Measurements from ENCODE around the gene TOGARAM2. TPM values are rescaled to one million over a fixed set of nuclear protein-coding genes. Genes with fewer than 3 reads are reported as not detected.
"Not testable (repeated sequence)": the region's sequence is repeated elsewhere in the genome, so short reads cannot be mapped to it uniquely, and the experiment has no call there.

Gene TOGARAM2
- total RNA-seq, 2 experiments from 2014 or later = 2.7 to 3.3 TPM

- ChIA-PET POLR2A (no interaction called here), CTCF (no interaction called here)
- H3K4me1 Mint-ChIP-seq = no peaks in the 10 kb centered on the region
- H3K27me3 Mint-ChIP-seq = no peaks in the 10 kb centered on the region
- H3K4me3 Mint-ChIP-seq = no peak overlapping the region
- intact Hi-C loops (cut with DNase I, micrococcal nuclease) = no loop called here
- peaks cover 7% of the 10 kb centered on the region for H3K9me3 Mint-ChIP-seq (ENCODE audit: low read depth)
- H3K27ac Mint-ChIP-seq = no peak overlapping the region
- ATAC-seq (no peak), DNase-seq (no peak)
- H3K36me3 Mint-ChIP-seq (ENCODE audit: low read depth) = no peaks in the 10 kb centered on the region
These were observed 100.0 kb downstream of the TOGARAM2 start for GRCh38 chr2:29080886-29081743.

GRCh38 chr2:29082804-29083495 lies 101.9 kb downstream of the TOGARAM2 start:
- intact Hi-C loops (cut with DNase I, micrococcal nuclease) = no loop called here
- CTCF ChIA-PET = interaction anchor here (0.7 kb wide), 1 partner anchor 161 kb away, joined by 3 read pairs; no protein-coding TSS in a partner anchor
- H3K4me3 Mint-ChIP-seq = no peak overlapping the region
- POLR2A ChIA-PET = no interaction called here
- DNase-seq (no peak), ATAC-seq (no peak)
- H3K9me3 Mint-ChIP-seq (ENCODE audit: low read depth) = peaks cover 7% of the 10 kb centered on the region
- no peak overlapping the region for H3K27ac Mint-ChIP-seq
- no peaks in the 10 kb centered on the region for H3K4me1 Mint-ChIP-seq
- H3K36me3 Mint-ChIP-seq (ENCODE audit: low read depth) = no peaks in the 10 kb centered on the region
- no peaks in the 10 kb centered on the region for H3K27me3 Mint-ChIP-seq

DNA sequence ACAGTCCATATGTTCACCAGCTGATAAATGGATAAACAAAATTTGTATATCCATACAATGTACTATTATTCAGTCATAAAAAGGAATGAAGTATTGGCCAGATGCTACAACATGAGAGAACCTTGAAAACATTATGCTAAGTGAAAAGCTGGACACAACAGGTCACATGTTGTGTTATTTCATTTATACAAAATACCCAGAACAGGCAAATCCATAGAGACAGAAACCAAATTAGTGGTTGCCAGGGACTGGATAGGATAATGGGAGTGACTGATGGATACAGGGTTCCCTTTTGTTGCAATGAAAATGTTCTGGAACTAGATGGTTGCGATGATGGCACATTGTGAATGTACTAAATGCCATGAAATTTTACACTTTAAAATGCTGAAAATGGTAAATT lies 103.5 kb downstream of the TOGARAM2 start:
- Mint-ChIP-seq H3K9me3 (ENCODE audit: low read depth) (peaks cover 2% of the 10 kb centered on the region), H3K27me3 (peaks cover 4% of the 10 kb centered on the region), H3K36me3 (ENCODE audit: low read depth) (no peaks in the 10 kb centered on the region), H3K4me3 (no peak overlapping the region), H3K4me1 (no peaks in the 10 kb centered on the region), H3K27ac (no peak overlapping the region)
- ATAC-seq (no peak), DNase-seq (no peak)
- ChIA-PET POLR2A (no interaction called here), CTCF (no interaction called here)
- intact Hi-C loops (cut with DNase I, micrococcal nuclease) = no loop called here

DNA sequence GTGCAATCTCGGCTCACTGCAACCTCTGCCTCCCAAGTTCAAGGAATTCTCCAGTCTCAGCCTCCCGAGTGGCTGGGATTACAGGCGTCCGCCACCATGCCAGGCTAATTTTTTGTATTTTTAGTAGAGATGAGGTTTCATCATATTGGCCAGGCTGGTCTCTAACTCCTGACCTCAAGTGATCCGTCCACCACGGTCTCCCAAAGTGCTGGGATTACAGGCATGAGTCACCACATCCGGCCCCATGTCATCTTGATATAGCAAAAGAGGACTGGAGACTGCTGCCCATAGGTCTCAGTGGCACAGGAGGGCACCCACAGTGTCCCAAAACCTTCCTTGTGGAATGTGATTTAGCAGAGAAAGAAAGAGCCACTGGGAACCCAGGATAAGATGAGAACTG lies 109.2 kb downstream of the TOGARAM2 start:
- H3K9me3 Mint-ChIP-seq (ENCODE audit: low read depth); H3K4me1 Mint-ChIP-seq; H3K36me3 Mint-ChIP-seq (ENCODE audit: low read depth); POLR2A ChIA-PET; H3K27me3 Mint-ChIP-seq; DNase-seq; intact Hi-C loops (cut with DNase I, micrococcal nuclease); H3K27ac Mint-ChIP-seq; ATAC-seq; H3K4me3 Mint-ChIP-seq: not testable (repeated sequence)
- CTCF ChIA-PET = interaction anchor here (0.9 kb wide), 1 partner anchor 44 kb away, joined by 4 read pairs; no protein-coding TSS in a partner anchor

DNA sequence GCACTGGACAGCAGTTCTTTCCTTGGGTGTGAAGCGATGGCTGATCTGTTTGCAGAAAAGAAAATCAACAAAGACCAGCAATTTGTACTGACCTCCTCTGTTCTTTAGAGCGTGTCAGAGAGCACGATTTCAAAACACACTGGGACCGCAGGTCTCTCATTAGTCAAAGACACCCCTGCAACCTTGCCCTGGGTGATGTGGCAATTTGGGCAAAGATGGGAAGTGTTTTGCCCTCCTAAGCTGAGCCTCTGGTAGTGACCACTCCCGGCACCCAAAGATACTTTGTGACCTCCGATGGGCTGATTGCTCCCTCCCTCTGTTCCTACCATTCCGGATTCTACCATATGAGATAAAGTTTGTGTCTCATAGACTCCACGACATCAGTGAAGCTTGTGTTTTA lies 115.9 kb downstream of the TOGARAM2 start:
- no peak overlapping the region for H3K27ac Mint-ChIP-seq
- POLR2A ChIA-PET = interaction anchor here (0.7 kb wide), 1 partner anchor 22 kb away, joined by 4 read pairs; no protein-coding TSS in a partner anchor
- ATAC-seq (no peak), DNase-seq (no peak)
- intact Hi-C loops (cut with DNase I, micrococcal nuclease) = no loop called here
- H3K36me3 Mint-ChIP-seq (ENCODE audit: low read depth) = no peaks in the 10 kb centered on the region
- H3K4me1 Mint-ChIP-seq = no peaks in the 10 kb centered on the region
- no peaks in the 10 kb centered on the region for H3K27me3 Mint-ChIP-seq
- H3K9me3 Mint-ChIP-seq (ENCODE audit: low read depth) = no peaks in the 10 kb centered on the region
- no peak overlapping the region for H3K4me3 Mint-ChIP-seq
- CTCF ChIA-PET = interaction anchor here (1.0 kb wide), 1 partner anchor 10 kb away, joined by 4 read pairs; no protein-coding TSS in a partner anchor

GRCh38 chr2:29097569-29097968 lies 116.5 kb downstream of the TOGARAM2 start:
- ChIA-PET CTCF (interaction anchor here (1.0 kb wide), 1 partner anchor 9 kb away, joined by 4 read pairs; no protein-coding TSS in a partner anchor), POLR2A (no interaction called here)
- no peak for ATAC-seq
- intact Hi-C loops (cut with DNase I, micrococcal nuclease) = no loop called here
- no peak overlapping the region for H3K4me3 Mint-ChIP-seq
- no peak overlapping the region for H3K27ac Mint-ChIP-seq
- no peak for DNase-seq
- H3K9me3 Mint-ChIP-seq (ENCODE audit: low read depth) = no peaks in the 10 kb centered on the region
- H3K4me1 Mint-ChIP-seq = peaks cover 3% of the 10 kb centered on the region
- no peaks in the 10 kb centered on the region for H3K27me3 Mint-ChIP-seq
- no peaks in the 10 kb centered on the region for H3K36me3 Mint-ChIP-seq (ENCODE audit: low read depth)

GRCh38 chr2:29100564-29100963 lies 119.5 kb downstream of the TOGARAM2 start:
- CTCF ChIA-PET = no interaction called here
- H3K4me1 Mint-ChIP-seq = peaks cover 3% of the 10 kb centered on the region
- POLR2A ChIA-PET = no interaction called here
- no peak overlapping the region for H3K4me3 Mint-ChIP-seq
- no peaks in the 10 kb centered on the region for H3K9me3 Mint-ChIP-seq (ENCODE audit: low read depth)
- no peak overlapping the region for H3K27ac Mint-ChIP-seq
- H3K36me3 Mint-ChIP-seq (ENCODE audit: low read depth) = no peaks in the 10 kb centered on the region
- ATAC-seq = no peak
- intact Hi-C loops (cut with DNase I, micrococcal nuclease) = no loop called here
- H3K27me3 Mint-ChIP-seq = no peaks in the 10 kb centered on the region
- no peak for DNase-seq

Other genes starting within 250 kb of the TOGARAM2 start
- gene PPP1CB, start 229.5 kb upstream of the TOGARAM2 start, total RNA-seq = 100 to 1,000 TPM; 153 to 213 TPM
- 1 to 10 TPM in 1 of 2 experiments, under 1 TPM in 1; 0.93 to 1.2 TPM for gene SPDYA, start 170.5 kb upstream of the TOGARAM2 start, total RNA-seq
- gene TRMT61B, start 111.0 kb upstream of the TOGARAM2 start, total RNA-seq = 10 to 100 TPM; 22.0 to 22.2 TPM
- 100 to 1,000 TPM; 109 to 170 TPM for gene WDR43, start 86.6 kb upstream of the TOGARAM2 start, total RNA-seq
- gene PCARE, start 93.2 kb downstream of the TOGARAM2 start, total RNA-seq = not detected
- 10 to 100 TPM; 19.5 to 22.7 TPM for gene CLIP4, start 134.1 kb downstream of the TOGARAM2 start, total RNA-seq

Data from activated CD4-positive, alpha-beta T cell treated with anti-CD3 and anti-CD28 coated beads for 36 hours (primary cell).